Fibroblast of lung (primary cell): ENCODE results near the gene PARP3.

Source experiments
- CTCF ChIP-seq, 2 donors: IDR thresholded peaks in 1 of 2; conservative IDR thresholded peaks in 1 of 2; 1 replicate in 1 of 2; 2 replicates in 1 of 2; pipeline ENCODE4 v1.5.1; 2011 to 2012; ENCODE audit warnings: low read length in 2 of 2, control low read depth in 1 of 2, inconsistent platforms in 1 of 2, low read depth in 1 of 2, mild to moderate bottlenecking in 1 of 2
- EZH2 ChIP-seq: IDR thresholded peaks from 2 replicates; pipeline ENCODE4 v1.5.1; 2012; ENCODE audit warnings: low read length, control low read depth, mild to moderate bottlenecking; ENCODE audit errors: missing control alignments

DNA sequence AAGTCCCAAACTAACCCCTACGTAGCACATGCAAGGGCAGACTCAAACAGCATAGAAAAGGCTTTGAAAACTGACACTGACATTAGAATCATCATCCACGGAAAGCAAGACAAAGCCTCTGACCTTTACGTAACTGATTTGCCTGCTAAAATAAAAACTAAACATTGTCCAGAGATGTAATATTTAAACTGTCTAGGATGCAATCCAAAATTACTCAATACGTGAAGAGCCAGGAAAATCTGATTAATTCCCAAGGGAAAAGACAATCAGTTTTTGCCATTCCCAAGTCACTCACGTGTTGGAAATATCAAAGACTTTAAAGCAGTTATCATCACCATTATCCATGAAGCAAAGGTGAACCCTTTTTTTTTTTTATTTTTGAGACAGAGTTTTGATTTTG lies 25.7 kb upstream of the PARP3 start:
- no peak for TF ChIP-seq CTCF (conservative IDR thresholded peaks at IDR 0.05 in 1 of 2, IDR thresholded peaks at IDR 0.05 in 1 of 2; ENCODE audit: low read depth in 1 of 2, low read length in 2 of 2)
- no peak for TF ChIP-seq EZH2
